GM19455 (cell line): ENCODE results near the gene CD74.

ENCODE experiments used
- ATAC-seq: cut with Tn5 transposase; IDR thresholded peaks from one replicate; pipeline ENCODE4 v1.9.1; 2021; ENCODE audit not compliant: unreplicated experiment

Gene CD74

DNA sequence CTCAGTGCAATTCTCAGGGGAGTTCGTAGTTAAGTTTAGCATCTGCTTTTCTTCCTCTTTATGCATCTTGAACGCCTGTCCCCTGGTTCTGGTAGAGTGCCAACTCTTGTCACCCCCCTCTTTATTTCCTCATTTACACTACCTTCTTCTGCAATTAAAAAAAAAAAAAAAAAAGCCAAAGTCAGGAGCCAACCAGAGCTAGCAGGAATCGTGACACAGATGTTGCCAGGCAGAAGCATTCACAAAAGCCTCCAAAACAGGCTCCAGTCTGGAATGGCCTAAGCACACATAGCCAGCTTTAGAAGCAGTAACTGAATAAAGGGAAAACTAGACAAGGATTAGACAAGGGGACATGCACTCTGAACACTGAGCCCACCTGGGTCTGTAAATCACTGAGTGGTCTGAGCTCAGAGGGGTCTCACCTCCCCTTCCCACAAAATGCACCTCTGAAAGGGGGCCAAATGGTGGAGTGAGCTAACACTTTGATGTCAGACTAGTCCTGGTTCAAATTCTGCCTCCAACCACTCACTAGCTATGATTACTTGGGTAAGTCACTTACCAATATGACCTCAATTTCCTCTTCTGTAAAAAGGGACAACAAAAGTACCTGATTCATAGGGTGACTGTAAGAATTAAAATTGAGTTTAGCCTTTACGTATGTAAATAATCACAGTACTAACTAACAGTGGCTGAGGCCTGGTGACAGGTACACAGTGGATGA lies 2.0 kb downstream of the CD74 start:
- no peak for ATAC-seq

DNA sequence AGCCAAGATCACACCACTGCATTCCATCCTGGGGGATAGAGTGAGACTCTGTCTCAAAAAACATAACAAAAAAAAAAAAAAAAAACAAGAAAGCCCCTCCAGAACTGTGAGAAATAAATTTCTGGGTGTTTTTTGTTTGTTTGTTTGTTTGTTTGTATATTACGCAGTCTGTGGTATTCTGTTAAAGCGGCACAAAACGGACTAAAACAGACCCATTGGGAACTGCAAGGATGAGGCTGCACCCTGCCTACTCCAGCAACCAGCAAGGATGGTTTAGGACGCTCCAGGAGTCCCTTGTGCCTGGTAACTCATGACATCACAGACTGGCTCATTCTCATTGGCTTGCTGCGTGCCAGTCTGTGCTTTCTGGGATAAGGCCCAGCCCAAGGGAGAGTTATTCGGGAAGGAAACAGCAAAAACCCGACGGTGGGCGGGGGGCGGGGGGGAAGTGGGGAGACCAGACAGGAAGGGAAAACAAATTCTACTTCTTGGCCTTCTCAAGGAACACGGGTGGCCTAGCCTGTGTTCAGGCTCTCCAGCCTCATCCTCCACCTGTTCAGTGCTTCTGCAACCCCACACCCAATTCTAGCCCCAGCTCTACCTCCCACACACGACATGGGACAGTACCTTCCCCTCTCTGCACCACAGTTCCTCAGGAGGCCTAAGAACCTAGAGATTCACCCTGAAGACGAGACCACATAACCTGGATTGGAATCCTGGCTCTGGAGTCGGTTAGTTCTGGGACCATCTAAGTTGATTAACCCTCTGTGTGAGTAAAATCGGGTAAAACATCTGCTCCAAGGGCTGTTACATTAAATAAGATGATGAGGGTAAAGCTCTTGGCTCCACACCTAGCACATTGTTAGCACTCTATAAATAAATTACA lies 2.8 kb downstream of the CD74 start:
- ATAC-seq: peak; percentile 40

DNA sequence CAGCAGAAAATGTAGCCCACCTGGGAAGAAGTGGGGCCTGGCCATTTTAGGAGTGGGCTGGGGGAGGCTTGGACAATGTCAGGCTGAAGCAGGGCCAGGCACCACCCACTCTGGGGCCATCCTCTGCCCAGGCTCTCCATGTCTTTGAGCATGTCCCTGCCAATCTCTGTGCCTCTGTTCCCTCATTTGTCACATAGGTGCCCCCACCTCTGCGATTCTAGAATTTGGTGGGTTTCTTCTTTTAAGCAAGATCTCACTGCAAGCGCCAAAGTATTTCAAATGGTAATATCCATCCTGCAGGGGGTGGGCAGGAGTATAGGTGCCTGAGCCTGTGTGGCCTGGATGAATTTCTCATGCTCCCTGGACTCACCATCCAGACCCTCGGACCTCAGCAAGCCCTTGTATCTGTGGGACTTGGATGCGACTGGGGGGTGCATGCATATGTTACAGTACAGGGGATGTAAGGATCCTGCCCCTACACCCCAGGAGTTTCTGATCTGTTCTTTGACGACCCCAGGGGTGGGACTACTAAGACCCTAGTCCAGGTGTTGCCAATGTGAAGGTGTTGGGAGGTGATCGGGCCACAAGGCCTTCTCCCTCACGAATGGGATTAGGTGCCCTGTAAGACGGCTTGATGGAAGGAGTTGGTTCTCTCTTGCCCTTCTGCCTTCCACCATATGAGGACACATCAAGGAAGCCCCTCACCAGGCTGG lies 4.3 kb downstream of the CD74 start:
- ATAC-seq: no peak

DNA sequence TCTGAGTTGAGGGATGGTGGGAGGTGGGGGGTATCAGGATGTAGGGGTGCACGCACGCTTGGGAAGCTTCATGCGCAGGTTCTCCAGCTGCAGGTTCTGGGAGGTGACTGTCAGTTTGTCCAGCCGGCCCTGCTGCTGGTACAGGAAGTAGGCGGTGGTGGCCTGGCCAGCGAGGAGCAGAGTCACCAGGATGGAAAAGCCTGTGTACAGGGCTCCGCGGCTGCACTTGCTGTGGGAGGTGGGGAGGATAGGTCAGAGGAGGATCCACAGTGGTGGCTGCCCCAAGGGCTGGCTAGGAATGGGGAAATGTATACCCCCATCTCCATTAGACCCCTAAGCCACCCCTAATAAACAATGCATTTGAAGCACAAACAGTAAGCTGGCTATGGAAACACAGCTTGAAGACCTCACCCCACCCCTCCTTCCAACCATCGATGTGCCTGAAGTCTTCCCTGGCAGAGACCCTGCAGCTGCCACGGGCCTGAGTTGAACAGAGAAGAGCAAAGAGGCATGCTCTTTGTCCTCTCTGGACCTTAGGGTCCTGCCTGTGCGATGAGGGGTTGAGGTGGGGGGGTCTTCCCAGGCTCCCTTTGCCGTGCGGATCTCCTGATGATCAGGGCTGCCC lies 5.5 kb downstream of the CD74 start:
- ATAC-seq: no peak

DNA sequence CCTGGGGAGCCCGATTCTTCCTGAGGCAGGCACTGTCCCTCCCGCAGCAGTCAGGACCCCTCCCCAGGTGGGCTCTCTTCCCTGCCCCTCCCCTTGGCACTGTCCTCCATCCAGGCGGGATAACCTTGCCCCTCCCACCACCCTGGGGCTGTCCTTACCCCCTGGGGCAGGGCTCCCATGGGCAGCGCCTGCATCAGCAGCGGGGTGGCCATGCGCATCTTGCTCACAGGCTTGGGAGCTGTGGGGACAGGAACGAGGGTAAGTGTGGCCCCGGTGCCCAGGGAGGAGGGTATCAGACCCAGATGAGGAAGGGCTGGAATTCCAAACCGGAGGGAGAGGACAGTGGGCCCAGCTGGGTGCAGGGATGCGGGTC lies 6.0 kb downstream of the CD74 start:
- ATAC-seq: no peak

DNA sequence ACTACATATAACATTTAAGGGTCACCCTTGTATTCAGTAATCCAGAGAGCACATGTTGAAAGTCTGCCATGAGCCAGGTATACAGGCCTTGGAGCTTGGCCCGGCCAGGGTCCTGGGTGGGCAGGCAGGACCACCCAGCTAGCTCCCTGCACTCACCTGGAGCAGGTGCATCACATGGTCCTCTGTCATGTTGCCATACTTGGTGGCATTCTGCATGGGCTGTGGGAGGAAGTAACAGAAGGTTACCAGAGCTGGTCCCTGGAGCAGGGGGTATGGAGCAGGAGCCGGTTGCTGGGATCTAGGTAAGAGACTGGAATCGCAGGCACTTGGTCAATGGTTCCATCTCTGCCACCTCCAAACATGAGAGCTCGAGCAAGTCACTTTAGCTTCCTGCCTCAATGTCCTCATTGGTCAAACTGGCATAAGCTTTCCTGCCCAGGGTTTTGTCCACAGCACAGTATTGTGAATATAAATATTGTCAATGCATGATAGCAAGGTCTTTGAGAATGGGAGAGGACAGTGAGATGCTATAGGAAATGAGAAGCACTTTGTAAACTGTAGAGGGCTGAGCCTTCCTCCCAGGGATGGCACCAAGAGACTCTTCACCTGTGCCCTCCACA lies 6.5 kb downstream of the CD74 start:
- ATAC-seq: no peak

DNA sequence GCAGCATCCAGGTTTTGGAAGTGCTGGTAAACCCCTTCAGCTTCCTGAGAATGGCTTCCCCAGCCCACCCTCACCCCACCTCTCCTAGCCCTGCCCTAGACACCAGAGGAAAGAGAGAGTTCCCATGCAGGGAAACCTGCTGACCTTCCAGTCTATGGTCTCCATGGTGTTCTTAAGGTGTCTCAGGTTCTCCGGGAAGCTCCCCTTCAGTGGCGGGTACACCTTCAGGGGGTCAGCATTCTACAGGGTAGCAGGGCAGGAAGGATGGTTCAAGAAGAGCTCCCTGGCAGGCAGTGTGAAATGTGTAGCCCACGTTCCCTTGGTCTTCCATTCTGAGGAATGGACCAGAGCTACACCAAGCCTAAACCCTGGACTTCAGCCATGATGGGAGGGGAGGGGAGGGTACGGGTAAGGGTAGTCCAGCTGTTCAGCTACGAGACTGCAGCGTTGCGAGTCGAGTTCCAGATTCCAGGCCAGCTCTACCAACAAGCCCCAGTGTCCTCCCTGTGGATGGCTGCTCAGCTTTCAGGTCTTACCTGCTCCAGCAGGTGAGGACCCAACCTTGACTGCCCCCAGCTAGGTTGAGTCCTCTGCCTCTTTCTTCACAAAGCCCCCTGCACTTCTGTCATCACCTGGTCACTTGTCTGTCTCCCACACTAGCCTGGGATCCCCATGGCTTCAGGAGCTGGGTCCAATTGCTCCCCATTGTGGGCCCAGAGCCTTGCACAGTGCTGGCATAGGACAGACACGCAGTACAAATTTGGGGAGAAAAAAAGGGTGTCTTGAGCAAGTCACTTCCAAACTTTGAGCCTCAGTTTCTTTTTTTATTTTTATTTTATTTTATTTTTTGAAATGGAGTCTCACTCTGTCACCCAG lies 7.5 kb downstream of the CD74 start:
- ATAC-seq: no peak

DNA sequence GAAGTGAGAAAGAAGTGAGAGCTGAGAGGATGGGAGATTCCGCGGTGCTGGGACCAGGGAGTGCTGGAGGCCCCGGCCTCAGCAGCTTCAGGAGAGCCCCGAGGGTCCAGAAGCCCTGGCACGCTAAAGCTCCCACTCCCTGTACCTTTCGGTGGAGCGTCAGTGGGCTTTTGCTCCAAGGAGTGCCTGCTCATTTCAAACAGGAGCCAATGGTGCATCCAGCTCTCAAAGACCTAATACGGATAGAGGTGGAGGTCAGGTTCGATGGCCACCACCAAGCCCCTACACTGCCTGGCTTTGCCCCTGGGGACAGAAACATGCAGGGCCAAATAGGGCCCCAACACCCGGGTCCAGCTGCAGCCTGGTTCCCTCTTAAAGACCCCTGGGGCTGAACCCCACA lies 8.2 kb downstream of the CD74 start:
- ATAC-seq: no peak

DNA sequence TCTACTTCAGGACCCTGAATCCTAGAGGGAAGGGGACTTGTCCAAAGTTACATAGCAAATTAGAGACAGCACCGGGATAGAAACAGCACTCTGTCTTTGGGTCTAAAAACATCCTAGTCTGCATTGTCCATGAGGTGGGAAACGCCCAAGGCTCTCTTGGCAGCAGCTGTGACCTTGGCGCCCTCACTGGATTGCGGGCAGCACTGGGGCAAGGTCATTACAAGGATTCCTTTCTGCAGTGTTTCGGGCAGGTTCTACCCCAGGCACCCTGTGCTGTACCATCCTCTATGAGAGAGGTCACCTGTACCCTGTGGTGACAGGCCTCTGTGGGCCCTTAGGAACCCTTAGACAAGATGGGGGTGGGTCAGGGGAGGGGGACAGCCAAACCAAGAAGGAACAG lies 8.6 kb downstream of the CD74 start:
- ATAC-seq: no peak

DNA sequence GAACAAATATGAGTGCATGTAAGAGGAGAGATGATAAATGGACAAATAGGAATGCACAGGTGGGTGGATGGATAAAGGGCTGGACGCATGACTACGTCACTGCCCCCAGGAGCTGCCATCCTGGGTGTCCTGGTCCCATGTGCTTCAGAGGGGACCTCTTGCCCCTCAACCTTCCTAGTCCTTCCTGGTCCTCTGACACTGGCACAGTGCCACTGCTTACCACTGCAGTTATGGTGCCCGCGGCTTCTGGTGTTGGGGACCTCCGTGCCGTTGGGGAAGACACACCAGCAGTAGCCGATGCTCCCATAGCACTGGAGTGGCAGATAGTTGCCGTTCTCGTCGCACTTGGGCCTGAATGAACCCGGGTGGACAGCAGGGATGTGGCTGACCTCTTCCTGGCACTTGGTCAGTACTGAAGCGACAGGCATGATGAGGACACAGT lies 9.8 kb downstream of the CD74 start:
- no peak for ATAC-seq

DNA sequence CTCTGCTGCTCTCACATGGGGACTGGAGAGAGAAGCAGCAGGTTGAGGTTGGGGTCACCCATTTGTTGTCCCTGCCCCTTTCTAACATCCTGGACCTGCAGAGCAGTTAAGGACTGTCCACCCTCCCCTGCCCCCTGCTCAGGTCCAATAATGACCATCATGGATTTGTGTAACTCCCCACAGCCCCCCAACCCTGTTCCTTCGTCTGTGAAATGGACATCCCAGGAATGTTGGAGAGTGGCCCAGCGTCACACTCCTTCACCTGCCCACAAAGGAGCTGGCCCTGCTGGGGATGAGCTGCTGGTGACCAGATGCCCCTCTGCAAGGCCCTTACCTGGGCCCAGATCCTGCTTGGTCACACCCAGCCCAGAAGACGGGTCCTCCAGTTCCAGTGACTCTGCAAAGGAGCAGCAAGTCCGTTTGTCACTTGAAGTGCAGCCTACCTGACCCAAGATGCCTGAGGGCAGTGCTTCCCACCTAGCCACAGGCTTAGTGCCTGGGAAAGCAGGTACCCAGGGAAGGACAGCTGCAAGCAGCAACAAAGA lies 10.4 kb downstream of the CD74 start:
- no peak for ATAC-seq

DNA sequence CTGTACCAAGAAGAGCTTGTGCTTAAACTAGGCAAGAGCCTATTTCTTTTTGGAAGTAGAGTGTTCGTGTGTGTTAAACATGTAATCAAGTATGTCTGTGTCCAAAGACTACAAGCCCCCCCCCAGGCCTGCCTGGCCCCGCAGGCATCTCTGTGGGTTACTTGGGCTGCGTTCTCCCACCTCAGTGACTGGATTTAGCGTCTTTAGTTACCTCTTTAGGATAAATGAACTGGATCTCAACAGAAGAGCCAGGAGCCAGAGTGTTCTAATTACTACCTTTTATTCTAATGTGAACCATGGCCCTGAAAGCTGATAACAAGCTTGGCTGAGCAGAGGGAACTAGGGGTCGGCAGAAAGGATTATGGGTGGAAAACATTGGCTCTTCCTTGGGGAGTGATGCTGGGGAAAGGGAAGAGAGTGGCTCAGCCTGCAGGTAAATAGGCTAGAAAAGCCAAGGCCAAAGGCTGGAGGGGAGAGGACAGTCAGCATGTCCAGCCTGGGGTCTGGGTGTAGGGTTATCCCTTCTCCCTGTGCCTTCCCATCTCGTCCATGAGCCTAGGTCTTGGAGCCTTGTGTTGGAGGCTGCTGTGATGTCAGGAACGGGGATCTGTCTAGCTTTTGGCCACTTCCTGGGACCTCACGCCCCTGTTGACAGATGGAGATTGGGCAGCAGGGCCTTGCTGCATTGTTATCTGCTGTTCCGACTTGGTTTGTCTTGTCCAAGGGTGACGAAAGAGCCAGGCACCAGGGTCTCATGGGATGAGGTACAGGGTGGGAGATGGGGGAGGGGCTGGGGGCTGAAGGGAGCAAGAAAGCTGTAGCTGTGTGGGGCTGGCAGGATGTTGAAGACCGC lies 11.1 kb downstream of the CD74 start:
- ATAC-seq: no peak

DNA sequence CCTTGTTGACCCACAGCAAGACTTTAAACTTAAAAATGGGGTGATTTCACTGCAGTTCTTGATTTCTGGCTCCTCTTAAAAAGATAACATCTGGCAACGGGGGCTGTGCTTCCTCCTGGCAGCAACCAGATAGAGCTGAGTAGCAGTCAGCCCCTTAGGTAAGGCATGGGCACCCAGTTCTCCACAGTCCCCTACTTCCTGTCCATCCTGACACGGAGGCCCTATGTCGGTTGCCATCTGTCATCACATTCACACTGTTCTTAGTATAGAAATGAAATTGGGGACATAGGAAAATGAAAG lies 11.7 kb downstream of the CD74 start:
- no peak for ATAC-seq

DNA sequence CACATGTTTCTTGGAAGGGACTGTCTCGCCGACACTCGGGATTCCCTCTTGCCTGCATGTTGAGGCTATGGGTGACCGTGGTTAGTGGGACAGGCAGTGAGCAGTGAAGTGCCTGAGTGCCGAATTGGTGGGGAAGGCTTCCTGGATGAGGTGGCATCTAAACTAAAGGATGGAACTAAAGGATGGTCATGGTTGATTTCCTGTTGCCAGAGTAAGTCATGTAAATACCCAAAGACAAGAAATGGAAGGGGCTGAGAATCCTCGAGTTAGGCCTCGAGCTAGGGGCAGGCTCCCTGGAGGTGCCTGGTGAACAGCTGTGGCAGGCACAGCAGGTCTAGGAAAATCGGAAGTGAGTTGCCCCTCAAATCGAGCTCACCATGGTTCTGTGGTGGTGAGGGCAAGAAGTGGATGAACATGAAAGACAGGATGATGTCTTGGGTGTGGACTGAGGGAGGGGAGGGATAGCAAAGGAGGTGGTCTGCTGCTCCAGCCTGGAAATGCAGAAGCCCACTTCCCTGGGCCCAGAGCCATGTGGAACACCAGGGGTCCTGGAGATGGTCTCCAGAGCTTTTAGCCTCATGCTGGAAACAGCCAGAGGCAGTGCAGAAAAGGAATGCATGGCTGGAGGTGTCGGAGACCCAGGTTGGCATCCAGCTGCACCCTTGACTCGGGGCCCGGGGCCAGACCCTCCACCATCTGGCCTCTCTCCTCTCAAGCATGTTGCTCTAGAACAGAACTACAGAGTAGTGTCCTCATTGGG lies 12.2 kb downstream of the CD74 start:
- ATAC-seq: no peak

DNA sequence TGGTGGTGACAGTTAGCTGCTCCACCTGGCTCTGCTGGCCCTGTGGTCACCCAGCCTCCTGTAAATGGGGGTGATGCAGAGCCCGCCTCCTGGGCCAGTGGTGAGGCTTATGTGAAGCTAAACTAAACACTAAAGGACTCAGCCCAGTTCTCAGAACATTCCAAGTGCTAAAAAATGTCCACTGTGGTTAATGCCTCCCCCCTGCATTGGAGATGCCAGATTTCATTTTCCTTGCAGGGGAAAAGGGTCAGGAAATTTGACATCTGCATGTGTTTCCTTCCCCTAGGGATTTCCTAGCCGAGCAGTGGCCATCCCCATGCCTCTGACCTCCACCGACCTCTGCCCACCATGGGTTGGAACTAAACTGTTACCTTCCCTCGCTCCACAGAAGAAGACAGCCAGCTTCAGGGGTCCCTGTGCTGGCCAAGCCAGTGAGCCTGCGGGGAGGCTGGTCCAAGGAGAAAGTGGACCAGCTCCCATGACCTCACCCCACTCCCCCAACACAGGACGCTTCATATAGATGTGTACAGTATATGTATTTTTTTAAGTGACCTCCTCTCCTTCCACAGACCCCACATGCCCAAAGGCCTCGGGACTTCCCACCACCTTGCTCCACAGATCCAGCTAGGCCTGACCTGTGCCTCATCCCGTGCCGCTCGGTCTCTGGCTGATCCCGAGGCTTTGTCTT lies 13.0 kb downstream of the CD74 start:
- ATAC-seq: no peak

DNA sequence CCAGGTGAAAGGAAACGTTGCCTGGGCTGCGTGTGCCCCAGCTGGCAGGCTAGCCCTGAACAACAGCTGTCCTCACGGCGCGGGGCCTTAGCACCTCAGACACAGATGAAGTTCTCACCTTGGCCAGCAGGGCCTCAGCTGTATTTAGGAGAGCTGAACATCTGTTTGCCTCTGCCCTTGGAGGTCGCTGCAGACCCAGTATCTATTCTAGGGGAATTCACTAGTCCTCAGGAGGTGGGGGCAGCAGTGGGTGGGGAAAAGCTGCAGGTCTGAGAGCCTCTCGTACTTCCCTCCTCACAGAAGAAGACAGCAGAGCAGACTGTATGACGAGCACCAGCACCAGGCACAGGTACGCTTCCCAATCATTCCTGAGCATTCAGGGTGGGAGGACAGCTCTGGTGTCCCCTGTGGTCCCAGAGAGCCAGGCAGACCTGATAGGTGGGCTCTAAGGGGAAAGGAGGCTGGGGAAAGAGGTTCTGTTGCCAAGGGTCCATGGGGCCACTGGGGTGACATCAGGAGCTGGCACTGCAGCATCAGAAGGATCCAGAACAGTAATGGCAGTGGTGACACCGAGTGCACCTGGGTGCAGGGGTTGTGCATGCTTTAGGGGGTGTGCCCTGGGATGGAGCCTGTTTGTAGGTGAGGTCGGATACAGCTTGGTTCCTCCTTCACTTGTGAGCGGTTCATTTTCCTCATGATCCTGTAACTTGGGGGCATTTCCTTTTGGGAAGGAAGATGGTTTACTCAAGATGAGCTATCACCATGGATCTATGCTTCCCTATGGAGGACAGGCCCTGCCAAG lies 13.8 kb downstream of the CD74 start:
- ATAC-seq: peak; percentile 70
